Activated T-helper 1 cell treated with anti-CD3 and anti-CD28 coated beads, Interleukin-12 subunit alpha, Interleukin-12 subunit beta, Interleukin-2, Interleukin-4 antibody, amounts not matched to agents 30 ng/mL and 10 ng/mL and 1 ng/mL, durations not matched to agents 14 hours and 24 hours and 36 hours (primary cell): Measurements from ENCODE around the gene SPDYE6. TPM values are rescaled to one million over a fixed set of nuclear protein-coding genes. Genes with fewer than 3 reads are reported as not detected.
"Not testable (repeated sequence)": the region's sequence is repeated elsewhere in the genome, so short reads cannot be mapped to it uniquely, and the experiment has no call there.

Experiments
- DNase-seq: peaks from one replicate; pipeline ENCODE4 v3.0.0; 2021; ENCODE audit warnings: low spot score
- H3K27ac Mint-ChIP-seq: one replicate; pipeline ENCODE4 v1.8.0; 2021; ENCODE audit warnings: mild to moderate bottlenecking, mixed read lengths
- H3K27me3 Mint-ChIP-seq: one replicate; pipeline ENCODE4 v1.8.0; 2022; ENCODE audit warnings: mild to moderate bottlenecking, moderate library complexity, mixed read lengths; ENCODE audit not compliant: insufficient read depth
- H3K36me3 Mint-ChIP-seq: one replicate; pipeline ENCODE4 v1.8.0; 2021; ENCODE audit warnings: low read depth, mixed read lengths
- H3K4me1 Mint-ChIP-seq: one replicate; pipeline ENCODE4 v1.8.0; 2021; ENCODE audit warnings: low read depth, mixed read lengths
- H3K4me3 Mint-ChIP-seq: one replicate; pipeline ENCODE4 v1.8.0; 2021; ENCODE audit warnings: mild to moderate bottlenecking, moderate library complexity, mixed read lengths
- H3K9me3 Mint-ChIP-seq: one replicate; pipeline ENCODE4 v1.8.0; 2021; ENCODE audit warnings: mixed read lengths
- intact Hi-C: fragments of 100-400 bp; cut with micrococcal nuclease; formaldehyde crosslinking; loops from one replicate; pipeline ENCODE4 v1.15.1; 2024
- total RNA-seq: library from RNA; stranded (reverse); gene quantifications from 2 replicates; pipeline ENCODE4 v1.2.3, GENCODE V29; 2022

The SPDYE6 gene
- total RNA-seq, 1 donor from 2014 or later = not detected

DNA sequence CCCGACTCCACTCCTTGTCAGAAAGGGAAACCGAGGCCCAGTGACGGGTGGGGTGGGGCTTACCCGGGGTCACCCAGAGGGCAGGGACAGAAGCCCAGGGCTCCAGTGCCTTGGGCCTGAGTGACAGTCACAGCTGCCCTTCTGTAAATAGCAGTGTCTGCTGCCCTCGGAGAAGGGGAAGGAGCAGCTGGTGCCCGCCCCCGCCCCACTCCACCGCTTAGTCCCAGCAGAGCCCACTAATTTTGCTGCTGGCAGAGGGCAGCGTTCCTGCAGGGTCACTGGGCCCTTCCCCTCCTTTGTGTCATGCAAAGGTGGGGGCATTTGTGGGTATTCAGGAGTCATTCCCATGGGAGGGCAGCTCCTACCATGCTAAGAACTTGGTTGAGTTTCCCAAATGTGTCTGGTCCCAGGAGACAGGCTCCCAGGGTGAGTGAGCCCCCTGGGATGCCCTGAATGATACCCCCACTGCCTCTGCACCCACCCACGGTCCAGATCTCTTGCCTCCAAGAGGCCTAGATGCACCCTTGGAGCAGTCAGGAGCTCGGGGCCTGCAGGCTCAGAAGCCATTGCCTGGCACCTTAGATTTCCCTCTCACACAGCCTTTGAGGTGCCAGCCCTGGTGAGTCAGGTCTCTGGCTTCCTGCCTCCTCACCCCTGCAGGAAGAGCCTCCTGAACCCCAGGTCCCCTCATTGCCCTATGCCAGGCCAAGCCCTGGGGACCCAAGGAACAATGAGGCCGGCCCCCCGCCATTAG, 52.4 kb downstream of the SPDYE6 start:
- intact Hi-C loops = no loop called here
- no peaks in the 10 kb centered on the region for H3K36me3 Mint-ChIP-seq

GRCh38 chr7:102302025-102302424, 54.2 kb downstream of the SPDYE6 start:
- DNase-seq = no peak
- Mint-ChIP-seq H3K27me3 (no peaks in the 10 kb centered on the region), H3K4me1 (no peaks in the 10 kb centered on the region), H3K9me3 (no peaks in the 10 kb centered on the region), H3K27ac (no peak overlapping the region), H3K36me3 (no peaks in the 10 kb centered on the region), H3K4me3 (no peak overlapping the region)
- intact Hi-C loops = no loop called here

More for the DNA sequence above, 52.4 kb downstream of the SPDYE6 start:
- H3K27ac Mint-ChIP-seq = no peak overlapping the region
- no peak overlapping the region for H3K4me3 Mint-ChIP-seq
- H3K9me3 Mint-ChIP-seq = no peaks in the 10 kb centered on the region
- H3K4me1 Mint-ChIP-seq = no peaks in the 10 kb centered on the region
- no peak for DNase-seq
- H3K27me3 Mint-ChIP-seq = no peaks in the 10 kb centered on the region

GRCh38 chr7:102301367-102301766, 54.9 kb downstream of the SPDYE6 start:
- H3K27ac Mint-ChIP-seq, H3K27me3 Mint-ChIP-seq, intact Hi-C loops, DNase-seq, H3K9me3 Mint-ChIP-seq, H3K4me3 Mint-ChIP-seq, H3K4me1 Mint-ChIP-seq, H3K36me3 Mint-ChIP-seq: not testable (repeated sequence)

DNA sequence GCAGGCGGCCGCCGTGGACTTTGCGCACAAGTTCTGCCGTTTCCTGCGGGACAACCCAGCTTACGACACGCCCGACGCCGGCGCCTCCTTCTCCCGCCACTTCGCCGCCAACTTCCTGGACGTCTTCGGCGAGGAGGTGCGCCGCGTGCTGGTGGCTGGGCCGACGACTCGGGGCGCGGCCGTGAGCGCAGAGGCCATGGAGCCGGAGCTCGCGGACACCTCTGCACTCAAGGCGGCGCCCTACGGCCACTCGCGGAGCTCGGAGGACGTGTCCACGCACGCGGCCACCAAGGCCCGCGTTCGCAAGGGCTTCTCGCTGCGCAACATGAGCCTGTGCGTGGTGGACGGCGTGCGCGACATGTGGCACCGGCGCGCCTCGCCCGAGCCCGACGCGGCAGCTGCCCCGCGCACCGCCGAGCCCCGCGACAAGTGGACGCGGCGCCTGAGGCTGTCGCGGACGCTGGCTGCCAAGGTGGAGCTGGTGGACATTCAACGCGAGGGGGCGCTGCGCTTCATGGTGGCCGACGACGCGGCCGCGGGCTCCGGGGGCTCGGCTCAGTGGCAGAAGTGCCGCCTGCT, 55.5 kb downstream of the SPDYE6 start:
- intact Hi-C loops = no loop called here
- H3K36me3 Mint-ChIP-seq = no peaks in the 10 kb centered on the region
- H3K4me3 Mint-ChIP-seq = no peak overlapping the region
- no peak overlapping the region for H3K27ac Mint-ChIP-seq
- H3K27me3 Mint-ChIP-seq = no peaks in the 10 kb centered on the region
- no peaks in the 10 kb centered on the region for H3K4me1 Mint-ChIP-seq
- no peaks in the 10 kb centered on the region for H3K9me3 Mint-ChIP-seq
- no peak for DNase-seq

- intact Hi-C loops = no loop called here
- no peaks in the 10 kb centered on the region for H3K4me1 Mint-ChIP-seq
These were observed 58.6 kb downstream of the SPDYE6 start for GRCh38 chr7:102297487-102298218.

GRCh38 chr7:102296514-102296913, 59.7 kb downstream of the SPDYE6 start:
- Mint-ChIP-seq H3K4me1 (peaks cover 6% of the 10 kb centered on the region), H3K27ac (no peak overlapping the region), H3K36me3 (no peaks in the 10 kb centered on the region), H3K9me3 (no peaks in the 10 kb centered on the region), H3K27me3 (peaks cover 4% of the 10 kb centered on the region), H3K4me3 (no peak overlapping the region)
- no peak for DNase-seq
- intact Hi-C loops = no loop called here

More at GRCh38 chr7:102297487-102298218, 58.6 kb downstream of the SPDYE6 start:
- H3K4me3 Mint-ChIP-seq = no peak overlapping the region
- no peaks in the 10 kb centered on the region for H3K36me3 Mint-ChIP-seq
- H3K27ac Mint-ChIP-seq = no peak overlapping the region
- no peaks in the 10 kb centered on the region for H3K9me3 Mint-ChIP-seq
- DNase-seq = no peak
- H3K27me3 Mint-ChIP-seq = no peaks in the 10 kb centered on the region

DNA sequence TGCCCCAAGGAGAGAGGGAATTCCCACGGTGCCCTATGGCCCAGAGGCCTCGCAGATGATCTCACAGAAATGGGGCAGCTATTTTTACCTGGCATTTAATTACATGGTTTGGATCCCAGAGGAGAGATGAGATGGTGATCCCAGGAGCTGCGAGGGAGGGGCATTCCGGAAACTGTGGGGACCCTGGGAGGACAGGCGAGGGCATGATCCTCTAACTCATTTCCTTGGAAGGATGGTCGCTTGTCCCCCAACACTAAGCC, 60.1 kb downstream of the SPDYE6 start:
- H3K4me3 Mint-ChIP-seq = no peak overlapping the region
- H3K27ac Mint-ChIP-seq = no peak overlapping the region
- intact Hi-C loops = no loop called here
- no peaks in the 10 kb centered on the region for H3K36me3 Mint-ChIP-seq
- no peaks in the 10 kb centered on the region for H3K9me3 Mint-ChIP-seq
- DNase-seq = no peak
- peaks cover 4% of the 10 kb centered on the region for H3K27me3 Mint-ChIP-seq
- peaks cover 9% of the 10 kb centered on the region for H3K4me1 Mint-ChIP-seq

Other genes starting within 250 kb of the SPDYE6 start
- 2.1 and 2.6 TPM in 2 replicates for gene SH2B2, start 69.6 kb downstream of the SPDYE6 start, total RNA-seq
- gene PRKRIP1, start 39.9 kb upstream of the SPDYE6 start, total RNA-seq = 25.7 and 28.3 TPM in 2 replicates
- 55.2 and 59.9 TPM in 2 replicates for gene ORAI2, start 77.1 kb upstream of the SPDYE6 start, total RNA-seq
- gene ALKBH4, start 108.4 kb upstream of the SPDYE6 start, total RNA-seq = 10.7 and 11.2 TPM in 2 replicates
- 32.9 and 36.3 TPM in 2 replicates for gene LRWD1, start 108.5 kb upstream of the SPDYE6 start, total RNA-seq
- gene POLR2J, start 122.5 kb upstream of the SPDYE6 start, total RNA-seq = 49.7 and 55.3 TPM in 2 replicates
- 25.4 and 25.9 TPM in 2 replicates for gene RASA4B, start 161.3 kb upstream of the SPDYE6 start, total RNA-seq
- 13.4 and 15.7 TPM in 2 replicates for gene UPK3BL2, start 187.3 kb upstream of the SPDYE6 start, total RNA-seq
- not detected in 2 replicates for gene SPDYE2, start 194.8 kb upstream of the SPDYE6 start, total RNA-seq
- 49.6 and 53.9 TPM in 2 replicates for gene POLR2J3, start 216.1 kb upstream of the SPDYE6 start, total RNA-seq